ENCODE measurements around the gene KCNJ5. TPM values are rescaled to one million over a fixed set of nuclear protein-coding genes. Genes with fewer than 3 reads are reported as not detected.

KCNJ5 gene
- total RNA-seq, 2 donors from 2014 or later = 3.5 to 6.9 TPM

DNA sequence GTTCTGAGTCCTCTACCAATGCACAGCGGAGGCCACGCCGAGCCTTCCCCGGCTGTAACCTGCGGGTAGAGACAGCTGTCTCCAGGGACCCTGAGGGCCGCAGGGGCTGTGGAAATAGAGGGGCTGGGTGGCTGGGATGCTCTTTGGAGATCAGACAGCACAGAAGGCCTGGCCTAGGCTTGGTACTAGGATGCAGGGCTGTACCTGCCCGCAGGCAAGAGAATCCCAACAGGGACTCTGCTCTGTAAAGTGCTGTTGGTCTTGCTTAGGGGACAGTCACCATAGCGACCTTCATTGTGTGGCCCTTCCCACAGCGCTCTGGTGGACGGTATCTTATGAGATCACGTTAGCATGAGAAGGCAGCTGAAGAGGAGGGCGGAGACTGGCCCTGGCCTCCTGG is 11.3 kb upstream of the KCNJ5 start:
- Histone ChIP-seq H3K4me1 (ENCODE audit: control insufficient read depth in 1 of 2, low read depth in 2 of 2) (no peaks in the 10 kb centered on the region), H3K4me3 (no peak overlapping the region), H3K36me3 (no peaks in the 10 kb centered on the region), H3K9me3 (no peaks in the 10 kb centered on the region), H3K27ac (no peak overlapping the region), H3K27me3 (replicated peaks; ENCODE audit: insufficient read depth) (no peaks in the 10 kb centered on the region)
- no peak for DNase-seq (ENCODE audit: low spot score)
- TF ChIP-seq, protein P1, sequence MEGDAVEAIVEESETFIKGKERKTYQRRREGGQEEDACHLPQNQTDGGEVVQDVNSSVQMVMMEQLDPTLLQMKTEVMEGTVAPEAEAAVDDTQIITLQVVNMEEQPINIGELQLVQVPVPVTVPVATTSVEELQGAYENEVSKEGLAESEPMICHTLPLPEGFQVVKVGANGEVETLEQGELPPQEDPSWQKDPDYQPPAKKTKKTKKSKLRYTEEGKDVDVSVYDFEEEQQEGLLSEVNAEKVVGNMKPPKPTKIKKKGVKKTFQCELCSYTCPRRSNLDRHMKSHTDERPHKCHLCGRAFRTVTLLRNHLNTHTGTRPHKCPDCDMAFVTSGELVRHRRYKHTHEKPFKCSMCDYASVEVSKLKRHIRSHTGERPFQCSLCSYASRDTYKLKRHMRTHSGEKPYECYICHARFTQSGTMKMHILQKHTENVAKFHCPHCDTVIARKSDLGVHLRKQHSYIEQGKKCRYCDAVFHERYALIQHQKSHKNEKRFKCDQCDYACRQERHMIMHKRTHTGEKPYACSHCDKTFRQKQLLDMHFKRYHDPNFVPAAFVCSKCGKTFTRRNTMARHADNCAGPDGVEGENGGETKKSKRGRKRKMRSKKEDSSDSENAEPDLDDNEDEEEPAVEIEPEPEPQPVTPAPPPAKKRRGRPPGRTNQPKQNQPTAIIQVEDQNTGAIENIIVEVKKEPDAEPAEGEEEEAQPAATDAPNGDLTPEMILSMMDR (IDR thresholded peaks at IDR 0.05) = no peak
- no peak for ATAC-seq (ENCODE audit: insufficient number of reproducible peaks, low FRiP score, low read depth)

DNA sequence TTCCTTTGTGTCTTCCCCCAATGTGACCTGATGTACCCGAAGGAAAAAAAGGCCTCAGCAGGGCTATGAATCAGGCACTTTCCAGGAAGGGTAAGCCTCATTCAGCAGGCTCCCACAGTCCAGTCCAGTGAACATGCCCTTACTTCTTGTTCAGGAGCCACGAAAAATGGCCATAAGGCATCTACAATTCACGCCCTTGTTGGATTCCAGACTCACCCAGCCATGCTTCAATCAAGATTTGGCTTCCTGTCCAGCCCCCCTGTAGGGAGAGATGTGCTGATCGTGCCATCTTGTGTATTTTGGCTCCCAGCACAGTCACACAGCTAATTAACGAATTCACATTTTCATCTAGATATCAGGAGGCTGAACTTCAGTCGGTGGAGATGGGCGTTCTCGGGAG is 9.9 kb upstream of the KCNJ5 start:
- DNase-seq (ENCODE audit: low spot score) (no peak), ATAC-seq (ENCODE audit: insufficient number of reproducible peaks, low FRiP score, low read depth) (no peak)
- H3K4me1 ChIP-seq (ENCODE audit: control insufficient read depth in 1 of 2, low read depth in 2 of 2) = no peaks in the 10 kb centered on the region

DNA sequence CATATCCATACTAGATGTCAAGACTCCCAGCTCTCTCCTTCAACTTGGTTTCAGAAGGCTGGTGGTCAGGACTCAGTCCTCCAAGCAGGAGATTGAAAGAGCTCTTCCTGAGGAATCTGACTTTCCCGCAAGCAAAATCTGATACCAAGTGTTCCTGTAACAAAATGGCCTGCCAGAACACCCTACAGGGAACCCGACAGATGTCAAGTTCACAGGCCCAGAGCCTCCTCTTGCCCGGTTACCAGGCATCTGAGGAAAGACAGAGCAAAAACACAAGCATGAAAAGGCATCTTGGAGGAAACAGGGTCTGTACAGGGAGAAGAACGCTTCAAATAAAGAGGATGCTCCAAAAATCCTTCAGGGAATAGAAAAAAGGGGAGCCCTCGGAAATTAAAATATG is 8.7 kb upstream of the KCNJ5 start:
- H3K9me3 ChIP-seq = no peaks in the 10 kb centered on the region
- H3K27me3 ChIP-seq (replicated peaks; ENCODE audit: insufficient read depth) = no peaks in the 10 kb centered on the region
- DNase-seq (ENCODE audit: low spot score) = no peak
- no peak overlapping the region for H3K4me3 ChIP-seq
- no peak overlapping the region for H3K27ac ChIP-seq
- no peaks in the 10 kb centered on the region for H3K4me1 ChIP-seq (ENCODE audit: control insufficient read depth in 1 of 2, low read depth in 2 of 2)
- ATAC-seq (ENCODE audit: insufficient number of reproducible peaks, low FRiP score, low read depth) = no peak
- TF ChIP-seq, protein P1 (IDR thresholded peaks at IDR 0.05) = no peak
- H3K36me3 ChIP-seq = no peaks in the 10 kb centered on the region

More for the DNA sequence above, 9.9 kb upstream of the KCNJ5 start:
- no peak overlapping the region for H3K27ac ChIP-seq
- TF ChIP-seq, protein P1 (IDR thresholded peaks at IDR 0.05) = no peak
- H3K27me3 ChIP-seq (replicated peaks; ENCODE audit: insufficient read depth) = no peaks in the 10 kb centered on the region
- H3K9me3 ChIP-seq = no peaks in the 10 kb centered on the region
- H3K36me3 ChIP-seq = no peaks in the 10 kb centered on the region
- H3K4me3 ChIP-seq = no peak overlapping the region

DNA sequence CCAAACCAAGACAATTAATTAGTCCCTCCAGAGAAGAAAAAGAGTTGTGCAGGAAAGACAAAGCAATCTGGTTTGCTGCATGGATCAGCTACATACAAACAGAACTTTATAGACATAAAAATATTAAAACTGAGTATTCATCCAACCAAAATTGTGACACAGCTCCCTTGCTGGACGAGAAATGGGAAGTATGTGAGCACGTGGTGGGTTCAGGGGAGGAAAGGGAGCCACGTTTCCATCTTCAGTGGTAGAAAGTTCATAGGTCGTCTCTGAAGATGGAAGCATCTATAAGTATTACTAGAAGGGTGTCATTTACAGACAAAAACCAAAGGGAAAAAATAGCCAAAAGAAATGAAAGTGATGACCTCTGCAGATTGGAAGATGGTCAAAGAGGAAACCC is 7.1 kb upstream of the KCNJ5 start:
- no peak for DNase-seq (ENCODE audit: low spot score)
- H3K4me3 ChIP-seq = no peak overlapping the region
- H3K9me3 ChIP-seq = no peaks in the 10 kb centered on the region
- H3K27ac ChIP-seq = no peak overlapping the region
- no peaks in the 10 kb centered on the region for H3K27me3 ChIP-seq (replicated peaks; ENCODE audit: insufficient read depth)
- no peaks in the 10 kb centered on the region for H3K36me3 ChIP-seq
- TF ChIP-seq, protein P1 (IDR thresholded peaks at IDR 0.05) = no peak
- no peaks in the 10 kb centered on the region for H3K4me1 ChIP-seq (ENCODE audit: control insufficient read depth in 1 of 2, low read depth in 2 of 2)
- ATAC-seq (ENCODE audit: insufficient number of reproducible peaks, low FRiP score, low read depth) = no peak

DNA sequence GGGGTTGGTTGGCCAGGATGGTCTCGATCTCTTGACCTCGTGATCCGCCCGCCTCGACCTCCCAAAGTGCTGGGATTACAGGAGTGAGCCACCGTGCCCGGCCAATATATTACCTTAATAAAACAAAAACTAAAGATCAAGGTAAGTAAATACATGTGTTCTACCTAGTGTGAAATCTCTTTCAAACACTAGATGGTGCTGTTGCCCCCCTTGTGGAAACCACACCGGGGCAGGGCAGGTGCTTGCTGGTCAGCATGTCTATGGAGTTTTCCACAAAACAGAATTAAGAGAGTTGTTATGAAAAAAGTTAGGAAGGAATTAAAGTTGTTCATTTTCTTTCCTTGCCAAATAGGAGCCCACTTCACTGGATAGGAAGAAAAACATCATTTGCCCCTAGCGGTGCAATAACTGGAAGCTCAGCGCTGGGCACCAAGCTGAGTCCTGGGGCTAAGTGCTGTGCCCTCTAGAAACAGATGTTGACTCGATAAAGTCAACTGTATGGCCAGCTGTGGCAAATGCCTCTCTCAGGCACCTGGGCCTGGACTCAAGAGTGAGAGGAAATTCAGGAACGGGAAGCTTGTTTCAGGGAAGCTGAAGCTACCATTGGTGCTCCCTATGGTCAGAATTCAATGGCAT is 6.3 kb upstream of the KCNJ5 start:
- DNase-seq (ENCODE audit: low spot score) (no peak), ATAC-seq (ENCODE audit: insufficient number of reproducible peaks, low FRiP score, low read depth) (peak; percentile 33)
- Histone ChIP-seq H3K27me3 (replicated peaks; ENCODE audit: insufficient read depth) (no peaks in the 10 kb centered on the region), H3K4me1 (ENCODE audit: control insufficient read depth in 1 of 2, low read depth in 2 of 2) (no peaks in the 10 kb centered on the region), H3K9me3 (no peaks in the 10 kb centered on the region), H3K4me3 (no peak overlapping the region), H3K36me3 (no peaks in the 10 kb centered on the region), H3K27ac (no peak overlapping the region)
- TF ChIP-seq, protein P1 (IDR thresholded peaks at IDR 0.05) = peak; percentile 88

Measured in thoracic aorta (tissue), 2 donors.